ENCODE measurements around the gene LRRC73.
"Not testable (repeated sequence)": the region's sequence is repeated elsewhere in the genome, so short reads cannot be mapped to it uniquely, and the experiment has no call there.

The LRRC73 gene

DNA sequence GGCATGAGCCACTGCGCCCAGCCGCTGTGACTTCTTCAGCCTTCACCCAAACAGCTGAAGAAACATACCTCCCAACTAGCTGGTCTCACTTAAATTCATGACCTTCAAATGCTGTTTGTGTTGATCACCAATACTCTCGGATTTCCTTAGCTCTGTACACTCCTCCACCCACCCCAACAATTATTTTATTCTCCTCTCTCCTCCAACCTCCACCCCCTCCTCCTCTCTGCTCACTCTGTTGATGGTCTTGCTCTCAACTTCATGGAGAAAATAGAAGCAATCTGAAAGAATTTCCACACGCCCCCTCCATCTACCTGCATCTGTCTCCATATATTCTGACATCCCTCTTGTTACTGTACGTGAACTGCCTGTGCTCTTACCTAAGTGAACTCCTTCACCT, 48.2 kb downstream of the LRRC73 start:
- no peak for DNase-seq (ENCODE audit: low read depth in 2 of 2)

GRCh38 chr6:43460032-43460431, 50.1 kb downstream of the LRRC73 start:
- DNase-seq (ENCODE audit: low read depth in 2 of 2), result no peak

DNA sequence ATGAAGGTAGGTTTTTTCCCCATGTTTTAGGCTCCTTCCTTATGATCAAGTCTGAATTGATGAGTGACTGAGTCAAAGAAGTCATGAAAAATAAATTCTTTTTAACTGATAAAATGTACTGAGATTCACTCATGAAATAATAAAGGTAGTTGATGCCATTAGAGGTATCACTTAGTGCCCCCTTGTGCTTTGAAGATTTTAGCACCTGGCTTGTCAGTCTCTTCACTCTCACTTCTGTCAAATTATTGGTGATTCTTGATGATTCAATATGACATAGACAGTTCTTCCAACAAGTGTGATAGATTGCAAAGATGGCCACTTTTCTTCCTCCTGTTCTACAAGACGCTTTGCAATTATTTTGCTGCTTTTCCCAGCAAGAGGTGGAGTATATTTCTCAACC, 50.6 kb downstream of the LRRC73 start:
- no peak for DNase-seq (ENCODE audit: low read depth in 2 of 2)

- DNase-seq (ENCODE audit: low read depth in 2 of 2), result not testable (repeated sequence)
Observed at GRCh38 chr6:43458154-43458553, 52.0 kb downstream of the LRRC73 start.

DNA sequence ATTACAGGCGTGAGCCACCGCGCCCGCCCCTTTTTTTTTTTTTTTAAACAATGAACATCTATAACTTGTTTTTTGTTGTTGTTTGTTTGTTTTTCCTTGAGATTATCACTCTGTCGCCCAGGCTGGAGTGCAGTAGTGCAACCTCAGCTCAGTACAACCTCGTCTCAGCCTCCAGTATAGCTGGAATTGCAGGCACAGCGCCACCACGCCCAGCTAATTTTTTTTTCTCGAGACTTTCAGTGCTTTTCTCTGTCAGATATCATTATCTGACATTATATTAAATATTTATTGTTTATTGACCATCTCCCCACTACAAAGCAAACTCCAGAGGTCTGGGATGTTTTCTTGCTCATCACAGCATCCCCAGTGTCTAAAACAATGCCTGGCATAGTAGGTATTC, 52.5 kb downstream of the LRRC73 start:
- DNase-seq (ENCODE audit: low read depth in 2 of 2), result no peak
